HS-27A (cell line): ENCODE data around the gene FADS2.

Source experiments
- DNase-seq: peaks from one replicate; pipeline ENCODE4 v3.0.0-alpha.2; 2012; ENCODE audit warnings: low read depth, missing footprints

The FADS2 gene

DNA sequence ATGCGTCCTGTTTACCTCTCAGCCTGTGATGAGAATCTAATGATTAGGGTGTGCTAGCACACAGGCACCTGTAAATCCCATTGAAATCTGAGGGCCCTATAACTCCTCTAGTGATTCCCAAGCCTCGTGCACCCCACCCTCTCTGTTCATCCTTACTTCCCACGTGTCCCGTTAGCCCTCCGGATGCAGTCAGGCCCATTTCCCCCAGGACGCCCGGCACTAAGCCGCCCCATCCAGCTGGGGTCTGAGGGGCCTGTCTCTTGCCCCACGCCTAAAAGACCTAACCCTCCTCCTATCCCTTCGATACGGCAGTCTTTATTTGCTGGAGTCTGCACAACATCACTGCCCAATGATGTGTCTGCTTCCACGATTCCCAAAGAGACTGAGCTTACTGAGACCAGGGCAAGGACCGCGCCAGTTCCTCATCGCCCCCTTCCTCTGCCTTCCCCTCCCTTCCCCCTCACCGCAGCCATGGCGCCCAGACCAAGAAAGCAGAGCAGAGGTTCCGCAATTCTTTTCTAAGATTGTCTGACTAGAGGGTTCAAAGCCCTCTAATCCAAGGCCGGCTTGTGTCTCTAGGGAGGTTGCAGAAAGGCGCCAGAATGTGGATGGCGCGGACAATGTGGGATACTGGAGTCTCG, 1.1 kb upstream of the FADS2 start:
- DNase-seq, result no peak

DNA sequence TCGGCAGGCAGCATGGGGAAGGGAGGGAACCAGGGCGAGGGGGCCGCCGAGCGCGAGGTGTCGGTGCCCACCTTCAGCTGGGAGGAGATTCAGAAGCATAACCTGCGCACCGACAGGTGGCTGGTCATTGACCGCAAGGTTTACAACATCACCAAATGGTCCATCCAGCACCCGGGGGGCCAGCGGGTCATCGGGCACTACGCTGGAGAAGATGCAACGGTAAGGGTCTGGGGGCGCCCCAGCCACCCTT, 204 bp downstream of the FADS2 start:
- DNase-seq, result no peak

DNA sequence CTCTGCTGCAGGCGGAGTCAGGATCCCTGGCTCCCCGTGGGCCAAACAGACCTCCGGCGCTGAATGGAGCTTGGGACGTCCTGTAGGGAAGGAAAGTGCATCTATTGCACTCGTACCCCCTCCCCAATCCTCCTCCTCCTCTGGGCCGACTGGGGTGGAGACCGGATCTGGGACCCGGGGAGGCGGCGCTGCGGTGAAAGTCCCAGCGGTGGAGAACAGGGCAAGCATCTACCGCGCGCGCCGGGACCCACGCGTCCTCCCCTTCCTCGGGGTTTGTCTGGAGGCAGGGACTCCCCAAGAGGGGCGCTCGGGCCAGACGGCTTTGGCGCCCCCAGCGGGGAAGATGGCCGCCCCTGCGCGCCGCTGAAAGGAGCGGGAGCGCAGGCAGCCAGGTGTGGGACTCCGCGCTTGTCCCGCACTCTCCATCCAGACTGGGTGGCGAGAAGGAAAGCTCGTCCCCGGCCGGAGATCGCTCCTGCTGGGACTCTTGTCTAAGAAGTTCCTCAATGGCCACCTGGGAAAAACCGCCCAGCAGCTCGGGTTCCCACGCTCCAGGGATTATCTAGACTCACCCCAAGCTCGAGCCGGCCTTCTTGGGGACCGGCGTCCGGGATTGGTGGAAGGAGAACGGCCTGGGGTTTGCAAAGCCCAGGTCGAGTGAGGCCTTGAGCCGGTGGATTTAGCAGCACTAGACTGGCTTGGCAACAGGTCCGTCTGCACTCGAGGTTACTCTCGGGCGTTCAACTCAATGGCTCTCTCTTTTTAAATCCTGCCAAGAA, 718 bp downstream of the FADS2 start:
- DNase-seq, result no peak

DNA sequence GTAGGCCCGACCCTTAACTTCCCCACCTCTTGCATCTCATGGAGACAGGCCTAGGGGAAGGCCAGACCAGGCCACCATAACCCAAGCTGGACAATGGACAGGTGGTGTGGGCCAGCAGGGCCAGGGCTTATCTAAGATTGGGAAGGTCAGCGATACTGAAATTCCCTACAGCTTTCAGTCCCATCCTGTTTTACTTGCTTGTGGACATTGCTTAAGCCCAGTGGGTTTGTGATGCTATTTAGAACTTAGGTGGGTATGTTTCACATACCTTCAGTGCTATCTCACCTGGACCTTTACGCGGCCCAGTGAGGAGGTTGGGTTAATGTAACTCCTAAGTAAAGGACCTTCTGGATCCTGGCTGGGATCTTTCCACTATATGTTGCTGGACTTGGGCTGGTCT, 1.7 kb downstream of the FADS2 start:
- no peak for DNase-seq

DNA sequence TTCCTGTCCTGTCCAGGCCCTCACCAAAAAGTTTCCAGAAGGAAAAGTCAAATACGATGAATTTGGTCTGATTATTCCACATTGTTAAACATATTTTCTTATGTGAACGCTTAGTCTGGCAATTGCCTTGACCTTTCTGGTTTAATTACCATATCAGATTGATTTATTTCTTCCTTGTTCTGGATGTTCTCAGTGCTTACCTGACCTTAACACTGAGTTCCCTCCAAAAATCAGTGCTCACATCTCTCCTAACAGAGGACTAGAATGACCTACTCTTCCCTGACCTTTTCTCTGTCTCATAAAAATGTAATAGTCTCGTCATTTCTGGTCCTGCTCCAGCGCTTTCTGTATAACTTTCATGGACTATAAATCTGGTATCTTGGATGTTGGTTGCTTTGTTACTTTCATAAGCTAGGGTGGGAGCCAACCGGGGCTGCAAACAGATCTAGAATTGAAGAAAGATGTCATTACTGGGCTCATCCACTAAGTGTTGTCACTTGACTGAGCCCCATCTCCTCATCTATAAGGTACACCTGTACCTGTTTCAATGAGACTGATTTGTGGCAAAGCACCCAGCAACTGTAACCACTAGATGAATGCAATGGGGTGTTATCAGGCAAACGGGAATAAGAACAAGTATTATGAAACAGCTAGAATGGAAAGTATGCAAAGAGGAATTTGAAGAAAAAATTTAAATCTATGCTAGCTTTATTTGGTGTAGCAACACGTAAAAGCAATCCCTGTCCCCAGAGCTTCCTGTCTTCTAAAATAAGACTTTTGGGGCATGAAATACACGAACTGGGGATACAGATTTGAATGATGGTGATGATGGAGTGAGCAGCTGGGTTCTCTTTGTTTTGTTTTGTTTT, 2.4 kb downstream of the FADS2 start:
- DNase-seq, result no peak

DNA sequence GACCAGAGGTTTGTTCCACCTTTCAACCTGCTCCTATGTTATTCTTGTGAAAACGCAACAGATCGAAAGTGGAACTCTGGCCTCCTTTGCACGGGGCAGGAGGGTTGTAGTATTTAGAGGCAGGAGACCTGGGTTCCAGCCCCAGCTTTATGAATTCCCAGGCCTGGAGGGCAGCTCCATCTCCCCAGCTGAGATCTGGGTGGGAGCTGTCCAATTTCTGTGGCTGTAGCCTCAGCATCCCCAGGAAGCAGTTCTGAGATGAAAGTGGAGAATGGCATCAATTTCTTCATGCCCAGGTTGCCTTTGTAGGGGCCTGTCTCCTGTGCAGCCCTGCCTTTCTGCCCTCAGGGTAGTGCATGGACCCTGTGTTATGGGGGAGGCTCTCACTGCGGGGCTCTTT, 4.1 kb downstream of the FADS2 start:
- DNase-seq, result no peak

DNA sequence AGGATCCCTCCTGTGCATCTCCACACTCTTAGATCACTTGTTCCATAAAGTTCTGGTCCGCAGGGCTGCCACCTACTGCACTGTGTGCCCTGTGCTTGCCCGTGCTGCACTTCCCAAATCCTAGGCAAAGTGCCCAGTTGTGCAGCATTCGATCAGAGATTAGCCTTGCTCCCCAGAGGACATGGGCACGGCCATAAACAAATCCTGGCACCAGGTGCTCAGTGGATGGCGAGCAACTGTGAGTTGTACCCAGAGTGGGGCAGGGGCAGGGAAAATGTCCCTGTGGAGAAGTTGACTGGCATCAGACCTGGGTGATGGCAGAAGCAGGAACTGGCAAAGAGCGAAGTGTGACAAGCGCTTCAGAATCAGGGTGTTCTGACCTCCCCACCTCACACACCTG, 4.7 kb downstream of the FADS2 start:
- no peak for DNase-seq

DNA sequence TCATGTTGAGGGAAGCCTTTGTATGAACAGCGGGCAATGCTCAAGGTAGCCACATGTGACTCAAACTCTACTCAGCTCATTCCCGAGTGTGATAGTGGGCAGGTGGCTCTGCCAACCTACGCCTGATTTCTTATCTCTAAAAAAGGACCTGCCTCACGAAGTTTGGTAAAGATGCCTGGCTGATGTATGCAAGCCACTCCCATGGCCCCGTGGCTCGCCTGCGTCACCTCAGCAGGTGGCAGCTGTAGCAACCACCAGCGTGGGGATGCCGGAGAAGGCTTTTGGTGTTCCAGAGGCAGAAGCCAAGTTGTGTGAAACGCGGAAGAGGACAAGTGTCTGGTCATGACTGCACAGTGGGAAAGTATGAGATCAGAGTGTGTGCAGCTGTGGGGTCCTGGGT, 5.4 kb downstream of the FADS2 start:
- DNase-seq, result no peak

DNA sequence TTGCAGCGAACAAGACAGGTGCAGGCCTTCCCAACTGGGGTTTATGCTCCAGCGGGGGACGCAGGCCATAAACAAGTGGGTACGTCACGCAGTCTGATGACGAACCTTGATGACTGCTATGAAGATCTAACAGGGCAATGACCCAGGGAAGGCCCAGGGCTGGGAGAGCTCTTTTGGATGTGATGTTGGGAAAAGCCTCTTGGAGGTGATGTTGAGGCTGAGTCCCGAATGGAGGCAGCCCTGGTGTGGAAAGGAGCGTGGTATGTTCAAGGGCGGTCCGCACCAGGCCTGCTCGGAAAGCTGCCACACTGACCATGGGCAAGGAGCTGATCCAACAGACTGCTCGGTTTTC, 5.8 kb downstream of the FADS2 start:
- no peak for DNase-seq

DNA sequence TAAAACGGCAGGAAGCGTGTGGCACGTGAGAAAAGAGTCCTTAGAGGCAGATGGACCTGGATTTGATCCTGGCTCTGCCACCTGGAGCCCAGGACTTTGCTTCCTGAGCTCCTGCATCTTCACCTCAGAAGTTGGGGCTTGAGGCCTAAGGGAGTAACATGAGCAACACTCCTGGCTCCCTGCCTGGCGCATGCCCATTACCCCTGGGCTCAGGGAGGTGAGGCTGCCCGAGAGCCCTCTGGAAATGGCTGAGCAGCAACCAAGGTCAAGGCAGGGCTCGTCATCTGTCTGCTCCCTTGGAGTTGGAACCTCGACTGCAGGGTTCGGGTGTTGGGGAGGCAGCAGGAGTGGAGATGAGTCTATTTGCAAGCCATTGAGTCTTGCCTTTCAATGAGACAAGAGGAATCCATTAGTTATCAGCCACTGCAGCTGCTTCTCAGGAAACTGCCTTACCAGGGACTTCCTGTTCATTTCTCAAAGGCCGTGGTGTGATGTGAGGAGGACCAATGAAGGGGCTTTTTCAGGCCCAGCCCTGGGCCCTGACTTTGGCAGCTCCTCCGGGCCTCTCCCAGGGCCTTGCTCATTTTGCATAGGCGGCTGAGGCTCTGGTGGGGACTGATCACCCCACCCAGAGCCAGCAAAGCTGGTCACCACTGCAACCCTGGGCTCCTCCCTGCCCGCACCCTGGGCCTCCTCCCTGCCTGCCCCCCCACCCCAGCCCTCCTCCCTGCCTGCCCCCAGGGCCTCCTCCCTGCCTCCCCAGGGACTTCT, 6.4 kb downstream of the FADS2 start:
- DNase-seq, result no peak

DNA sequence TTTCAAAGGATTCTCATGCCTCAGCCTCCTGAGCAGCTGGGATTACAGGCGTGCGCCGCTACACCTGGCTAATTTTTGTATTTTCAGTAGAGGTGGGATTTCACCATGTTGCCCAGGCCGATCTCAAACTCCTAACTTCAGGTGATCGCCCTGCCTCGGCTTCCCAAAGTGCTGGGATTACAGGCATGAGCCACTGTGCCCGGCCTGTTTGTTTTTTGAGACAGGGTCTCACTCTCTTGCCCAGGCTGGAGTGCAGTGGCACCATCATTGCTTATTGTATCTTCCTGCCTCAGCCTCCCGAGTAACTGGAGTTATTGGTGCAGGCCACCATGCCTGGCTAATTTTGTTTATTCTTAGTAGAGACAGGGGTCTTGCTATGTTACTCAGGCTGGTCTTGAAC, 8.1 kb downstream of the FADS2 start:
- no peak for DNase-seq

DNA sequence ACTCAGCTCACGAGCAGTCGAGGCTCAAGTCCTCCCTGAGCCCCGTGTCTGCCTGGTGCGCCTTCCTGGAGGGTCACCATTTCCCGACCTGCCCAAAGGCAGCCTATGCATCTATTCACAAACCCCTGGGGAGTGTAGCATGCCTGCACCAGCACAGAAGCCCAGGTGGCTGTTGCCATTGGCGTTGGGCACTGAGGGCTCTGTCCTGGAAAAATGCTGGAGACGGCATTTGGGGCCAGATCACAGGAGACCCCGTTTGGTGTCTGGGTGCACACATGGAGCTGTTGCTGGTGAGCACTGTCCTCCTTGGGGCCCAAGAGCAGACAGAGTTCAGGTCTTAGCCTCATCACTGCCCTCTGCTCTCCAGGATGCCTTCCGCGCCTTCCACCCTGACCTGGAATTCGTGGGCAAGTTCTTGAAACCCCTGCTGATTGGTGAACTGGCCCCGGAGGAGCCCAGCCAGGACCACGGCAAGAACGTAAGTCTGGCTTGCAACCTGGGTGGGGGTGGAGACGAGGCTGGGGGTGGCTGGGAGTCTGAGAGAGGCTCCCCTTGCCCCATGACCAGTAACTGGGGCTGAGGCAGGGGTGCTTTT, 9.4 kb downstream of the FADS2 start:
- DNase-seq, result no peak

DNA sequence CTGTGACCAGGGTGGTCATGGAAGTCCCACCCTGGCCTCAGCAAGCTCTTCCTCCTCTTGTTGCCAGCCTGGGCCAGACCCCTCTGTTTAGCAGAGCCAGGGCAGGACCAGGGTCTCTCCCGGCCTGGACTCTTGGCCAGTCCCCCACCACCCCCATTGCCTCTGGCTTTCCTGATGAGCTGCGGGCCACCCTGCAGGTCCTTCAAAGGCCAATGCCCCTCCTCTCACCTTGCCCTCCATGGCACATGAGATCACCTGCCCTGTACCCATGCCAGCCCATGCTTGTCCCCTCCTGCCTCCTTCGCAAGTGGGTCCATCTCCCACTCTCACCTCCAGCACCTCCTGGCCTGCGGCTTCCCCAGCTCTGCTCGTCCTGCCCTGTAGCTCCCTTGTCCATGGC, 10.4 kb downstream of the FADS2 start:
- no peak for DNase-seq

DNA sequence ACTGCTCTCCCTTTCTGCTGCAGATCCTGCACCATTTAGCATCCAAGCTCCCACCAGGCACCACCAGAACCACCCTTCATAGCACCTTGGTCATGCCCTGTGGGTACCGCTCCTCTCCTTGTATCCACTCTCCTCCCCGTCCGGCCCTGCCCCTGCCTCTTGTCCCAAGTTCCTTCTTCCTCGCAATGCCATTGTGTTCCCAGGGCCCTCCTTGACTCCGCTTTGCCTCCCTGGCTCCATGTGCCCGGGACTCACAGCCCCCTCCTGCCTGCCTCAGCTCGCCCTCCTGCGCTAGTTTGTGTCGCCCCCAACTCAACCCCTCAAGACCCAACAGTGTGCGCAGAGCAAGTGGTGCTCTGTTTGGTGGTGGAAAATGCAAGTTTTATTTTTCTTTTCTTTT, 10.8 kb downstream of the FADS2 start:
- DNase-seq, result no peak

DNA sequence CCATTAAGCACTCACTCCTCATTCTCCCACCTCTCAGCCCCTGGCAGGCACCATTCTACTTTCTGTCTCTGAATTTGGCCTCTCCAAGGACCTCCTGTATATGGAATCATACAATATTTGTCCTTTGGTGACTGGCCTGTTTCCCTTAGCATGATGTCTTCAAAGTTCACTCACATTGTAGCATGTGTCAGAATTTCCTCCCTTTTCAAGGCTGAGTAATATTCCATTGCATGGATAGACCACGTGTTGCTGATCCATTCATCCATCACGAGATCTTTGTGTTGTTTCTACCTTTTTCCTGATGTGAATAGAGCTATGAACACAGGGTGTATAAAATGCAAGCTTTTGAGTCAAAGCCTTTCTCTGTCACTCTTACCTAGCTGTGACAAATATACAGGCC, 11.6 kb downstream of the FADS2 start:
- DNase-seq, result no peak

DNA sequence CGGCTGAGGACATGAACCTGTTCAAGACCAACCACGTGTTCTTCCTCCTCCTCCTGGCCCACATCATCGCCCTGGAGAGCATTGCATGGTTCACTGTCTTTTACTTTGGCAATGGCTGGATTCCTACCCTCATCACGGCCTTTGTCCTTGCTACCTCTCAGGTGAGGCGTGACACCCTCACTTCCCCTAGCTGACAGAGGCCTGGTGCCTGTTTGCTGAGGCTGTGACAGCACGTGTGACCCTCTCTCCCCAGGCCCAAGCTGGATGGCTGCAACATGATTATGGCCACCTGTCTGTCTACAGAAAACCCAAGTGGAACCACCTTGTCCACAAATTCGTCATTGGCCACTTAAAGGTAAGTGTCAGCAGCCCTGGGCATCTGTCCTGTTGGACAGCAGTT, 12.3 kb downstream of the FADS2 start:
- DNase-seq, result no peak

DNA sequence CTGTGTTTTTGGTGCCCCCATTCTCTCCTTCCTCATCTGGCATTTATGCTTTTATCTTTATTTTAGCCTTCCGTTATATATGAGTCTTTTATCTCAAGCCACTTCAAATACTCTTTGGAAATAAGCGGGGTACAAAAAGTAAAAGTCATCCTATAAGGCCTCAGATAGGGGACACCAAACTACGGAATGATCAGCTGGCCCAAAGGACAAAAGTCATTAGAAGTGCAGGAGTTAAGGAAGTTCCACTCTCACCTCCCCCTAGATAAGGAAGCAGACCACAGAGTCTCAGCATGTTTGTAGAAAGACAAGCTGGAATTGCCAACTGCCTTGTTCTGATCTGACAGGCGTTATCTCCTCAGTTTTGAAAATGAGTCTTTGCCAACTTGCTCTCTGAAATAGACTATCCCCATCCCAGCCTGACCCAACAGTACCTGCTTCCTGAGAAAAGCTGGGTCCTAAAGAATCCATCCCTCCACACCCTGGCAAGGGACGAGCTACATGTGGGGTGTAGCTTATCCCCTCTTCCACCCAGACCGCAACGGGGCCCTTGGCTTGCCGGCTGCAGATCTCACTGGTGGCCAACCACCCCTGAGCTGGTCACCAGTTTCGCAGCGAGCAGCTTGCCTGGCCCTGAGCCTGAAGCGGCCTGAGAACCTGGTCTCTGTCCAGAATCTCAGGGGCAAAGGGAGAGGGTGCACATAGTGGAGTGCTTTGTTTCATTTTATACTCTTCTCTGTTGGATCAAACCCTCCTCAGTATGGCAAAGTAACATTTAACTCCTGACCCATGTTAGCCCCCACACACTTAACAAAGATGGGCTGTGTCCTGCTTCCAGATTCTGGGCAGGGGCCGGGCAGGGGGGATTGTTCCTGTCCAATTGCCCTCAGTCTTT, 13.8 kb downstream of the FADS2 start:
- DNase-seq, result no peak

DNA sequence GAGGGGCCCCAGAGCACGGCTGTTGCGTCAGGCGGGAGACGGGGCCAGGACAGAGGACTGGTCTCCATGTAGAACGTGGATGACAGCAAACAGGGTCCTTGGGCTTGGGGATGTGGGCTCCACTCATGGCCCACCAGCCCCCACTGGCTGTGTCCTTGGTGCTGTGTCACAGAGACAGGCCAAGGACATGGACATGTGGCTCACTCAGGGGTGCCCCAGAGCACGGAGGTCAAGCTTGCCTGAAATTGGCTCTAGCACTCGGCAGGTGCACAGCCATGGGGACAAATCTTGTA, 14.4 kb downstream of the FADS2 start:
- no peak for DNase-seq

DNA sequence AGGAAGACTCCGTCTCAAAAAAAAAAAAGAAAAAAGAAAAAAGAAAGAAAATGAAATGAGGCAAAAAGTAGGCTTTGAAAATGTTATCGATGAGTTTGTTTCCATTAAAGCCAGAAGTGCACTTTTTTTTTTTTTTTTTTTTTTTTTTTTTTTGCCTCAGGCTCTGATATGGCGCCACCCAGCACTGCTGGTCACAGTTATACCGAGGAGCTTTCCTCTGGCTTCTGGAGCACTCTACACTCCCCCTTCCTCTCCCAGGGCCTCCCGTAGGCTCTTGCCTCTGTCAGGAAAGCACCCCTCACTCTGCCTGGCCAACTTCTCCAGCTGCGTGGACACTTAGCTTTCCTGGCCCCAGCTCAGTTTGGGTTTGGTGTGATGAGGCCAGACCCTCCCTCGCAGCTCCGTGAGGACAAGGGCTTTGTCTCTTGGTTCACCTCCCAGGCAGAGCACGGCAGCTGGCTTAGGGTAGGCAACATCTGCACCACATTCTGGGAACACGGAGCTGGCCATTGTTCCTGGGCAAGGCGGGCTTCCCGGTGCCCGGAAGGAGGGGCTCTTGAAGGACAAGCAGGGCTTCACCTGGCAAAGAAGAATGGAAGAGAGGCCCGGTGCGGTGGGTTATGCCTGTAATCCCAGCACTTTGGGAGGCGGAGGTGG, 16.9 kb downstream of the FADS2 start:
- DNase-seq, result no peak

DNA sequence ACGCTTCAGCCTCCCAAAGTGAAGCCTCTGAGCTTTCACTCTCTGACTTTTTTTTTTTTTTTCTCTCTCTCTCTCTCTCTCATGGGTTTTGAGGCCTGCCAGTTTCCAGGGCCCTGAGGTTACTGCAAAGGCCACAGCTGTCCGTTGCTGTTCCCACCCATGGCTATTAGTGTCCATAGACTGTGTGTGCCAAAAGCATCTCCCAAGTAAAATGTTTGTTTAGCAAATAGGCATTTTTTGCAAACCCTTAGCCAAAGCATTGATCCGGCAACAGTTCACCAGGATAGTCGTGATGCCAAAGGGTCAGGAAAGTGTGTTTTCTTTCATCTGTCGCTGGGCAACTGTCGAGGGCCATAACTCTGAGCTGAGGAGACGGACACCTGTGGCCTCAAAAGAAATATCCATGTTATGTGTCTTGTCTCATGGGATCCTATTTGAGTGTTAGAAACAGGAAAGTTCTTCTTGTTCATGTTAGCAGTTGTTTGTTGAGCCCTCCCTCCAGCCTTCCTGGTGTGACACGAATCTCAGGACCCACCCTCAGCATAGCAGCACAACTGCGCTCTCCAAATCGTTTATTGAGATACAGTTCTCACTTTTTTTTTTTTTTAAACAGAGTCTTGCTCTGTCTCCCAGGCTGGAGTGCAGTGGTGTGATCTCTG, 18.4 kb downstream of the FADS2 start:
- no peak for DNase-seq
